ENCODE results near the gene LSM2.

DNA sequence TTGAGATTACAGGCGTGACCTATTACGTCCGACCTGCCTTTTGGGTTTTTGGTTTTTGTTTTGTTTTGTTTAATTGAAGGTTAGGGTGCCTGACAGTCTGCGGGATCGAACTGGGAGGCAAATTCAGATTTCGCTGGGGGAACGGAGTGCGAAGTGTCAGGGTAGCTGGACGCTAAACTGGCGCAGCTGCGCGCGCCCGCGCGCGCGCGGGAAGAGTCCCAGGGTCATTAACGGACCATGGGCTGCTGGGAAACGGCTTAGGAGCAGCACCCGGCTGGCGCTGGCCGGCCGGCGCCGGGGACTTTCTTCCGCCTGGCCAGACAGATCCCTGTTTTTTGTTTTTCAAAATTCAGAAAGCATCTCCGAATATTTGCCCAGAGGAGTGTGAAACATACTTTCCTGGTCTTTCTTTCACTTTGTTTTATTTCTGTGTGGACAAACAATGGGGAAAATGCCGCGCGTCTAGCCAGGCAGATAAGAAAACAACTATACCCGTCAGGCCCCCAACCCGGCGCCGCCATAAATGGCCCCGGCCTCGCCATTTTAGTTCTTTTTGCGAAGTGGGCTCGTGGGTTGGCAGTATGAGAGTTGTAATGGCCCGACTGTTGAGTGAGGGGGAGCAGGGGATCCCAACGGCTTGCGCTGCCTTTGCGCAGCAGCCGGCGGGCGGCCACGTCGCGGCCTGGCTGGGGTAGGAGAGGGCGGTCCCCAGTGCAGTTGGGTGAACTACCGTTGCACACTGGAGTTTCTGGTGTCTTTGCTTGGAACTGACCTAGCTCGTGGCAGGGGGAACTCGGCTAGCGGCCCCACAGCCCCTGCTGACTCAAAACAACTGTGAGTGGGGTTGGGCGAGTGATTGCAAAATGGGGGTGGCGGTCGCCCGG lies 27.8 kb upstream of the LSM2 start:
- TF ChIP-seq, protein P1, sequence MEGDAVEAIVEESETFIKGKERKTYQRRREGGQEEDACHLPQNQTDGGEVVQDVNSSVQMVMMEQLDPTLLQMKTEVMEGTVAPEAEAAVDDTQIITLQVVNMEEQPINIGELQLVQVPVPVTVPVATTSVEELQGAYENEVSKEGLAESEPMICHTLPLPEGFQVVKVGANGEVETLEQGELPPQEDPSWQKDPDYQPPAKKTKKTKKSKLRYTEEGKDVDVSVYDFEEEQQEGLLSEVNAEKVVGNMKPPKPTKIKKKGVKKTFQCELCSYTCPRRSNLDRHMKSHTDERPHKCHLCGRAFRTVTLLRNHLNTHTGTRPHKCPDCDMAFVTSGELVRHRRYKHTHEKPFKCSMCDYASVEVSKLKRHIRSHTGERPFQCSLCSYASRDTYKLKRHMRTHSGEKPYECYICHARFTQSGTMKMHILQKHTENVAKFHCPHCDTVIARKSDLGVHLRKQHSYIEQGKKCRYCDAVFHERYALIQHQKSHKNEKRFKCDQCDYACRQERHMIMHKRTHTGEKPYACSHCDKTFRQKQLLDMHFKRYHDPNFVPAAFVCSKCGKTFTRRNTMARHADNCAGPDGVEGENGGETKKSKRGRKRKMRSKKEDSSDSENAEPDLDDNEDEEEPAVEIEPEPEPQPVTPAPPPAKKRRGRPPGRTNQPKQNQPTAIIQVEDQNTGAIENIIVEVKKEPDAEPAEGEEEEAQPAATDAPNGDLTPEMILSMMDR (IDR thresholded peaks at IDR 0.05): no peak
- TF ChIP-seq RCOR1 (IDR thresholded peaks at IDR 0.05; ENCODE audit: low read depth, low read length): no peak
- no peak for TF ChIP-seq CBX2 (IDR thresholded peaks at IDR 0.05; ENCODE audit: borderline replicate concordance, low read depth)
- no peak for TF ChIP-seq MAZ (IDR thresholded peaks at IDR 0.05; ENCODE audit: borderline replicate concordance, low read depth, low read length)
- TF ChIP-seq RARB (CRISPR knock-in tag; IDR thresholded peaks at IDR 0.05): 0 out of 2 replicates have a peak, but pooled peaks have one; percentile 37
- no peak for TF ChIP-seq NPAS2 (CRISPR knock-in tag; IDR thresholded peaks at IDR 0.05; ENCODE audit: borderline replicate concordance)
- TF ChIP-seq CHD4 (IDR thresholded peaks at IDR 0.05; ENCODE audit: borderline replicate concordance): no peak
- no peak for TF ChIP-seq CHD2 (IDR thresholded peaks at IDR 0.05; ENCODE audit: low read length, partially characterized antibody)

Measured in A549 (cell line).